ENCODE measurements around the gene SELENOO. TPM values are rescaled to one million over a fixed set of nuclear protein-coding genes. Genes with fewer than 3 reads are reported as not detected.

SELENOO gene
- total RNA-seq, 2 donors from 2014 or later, result 21.9 to 29.6 TPM

- no peak for ATAC-seq
- intact Hi-C loops (cut with DNase I, micrococcal nuclease), result no loop called here
Observed at GRCh38 chr22:50246242-50247175, 45.7 kb downstream of the SELENOO start.

GRCh38 chr22:50247748-50248147 lies 46.9 kb downstream of the SELENOO start:
- DNase-seq, result peak; percentile 67 to 84
- peak; percentile 11 for ATAC-seq
- intact Hi-C loops (cut with DNase I, micrococcal nuclease), result no loop called here

More at GRCh38 chr22:50246242-50247175, 45.7 kb downstream of the SELENOO start:
- no peak for DNase-seq

- ATAC-seq (no peak), DNase-seq (no peak)
- intact Hi-C loops (cut with DNase I, micrococcal nuclease), result no loop called here
Observed at GRCh38 chr22:50248196-50249081, 47.6 kb downstream of the SELENOO start.

- intact Hi-C loops (cut with DNase I, micrococcal nuclease), result loop anchor here in 1 of 2 donors (5.0 kb wide), 1 partner anchor 93 kb away; the partner anchor contains the start of gene PPP6R2
- ATAC-seq, result no peak
- no peak for DNase-seq
Observed at GRCh38 chr22:50249341-50250248, 48.8 kb downstream of the SELENOO start.

- ATAC-seq, result no peak
- intact Hi-C loops (cut with DNase I, micrococcal nuclease), result loop anchor here in 1 of 2 donors (5.0 kb wide), 1 partner anchor 92 kb away; the partner anchor contains the start of gene PPP6R2
Observed at GRCh38 chr22:50250249-50250554, 49.4 kb downstream of the SELENOO start.

GRCh38 chr22:50250555-50251476 lies 50.0 kb downstream of the SELENOO start, which contains the start of gene HDAC10:
HDAC10 (minus strand) TSS chr22:50251265; CDS start chr22:50251032, 233 bp downstream.
- peak; percentile 85 for ATAC-seq
- peak; percentile 84 to 91 for DNase-seq
- intact Hi-C loops (cut with DNase I, micrococcal nuclease), result loop anchor here in 1 of 2 donors (5.0 kb wide), 1 partner anchor 91 kb away; the partner anchor contains the start of gene PPP6R2

More at GRCh38 chr22:50250249-50250554, 49.4 kb downstream of the SELENOO start:
- DNase-seq, result no peak

- DNase-seq (no peak), ATAC-seq (peak; percentile 10)
- intact Hi-C loops (cut with DNase I, micrococcal nuclease), result loop anchor here in 1 of 2 donors (5.0 kb wide), 1 partner anchor 91 kb away; the partner anchor contains the start of gene PPP6R2
Observed at GRCh38 chr22:50251477-50252081, 50.8 kb downstream of the SELENOO start.

GRCh38 chr22:50252082-50253045 lies 51.6 kb downstream of the SELENOO start:
- ATAC-seq, result peak; percentile 65
- peak; percentile 78 to 86 for DNase-seq
- intact Hi-C loops (cut with DNase I, micrococcal nuclease), result loop anchor here in 1 of 2 donors (5.0 kb wide), 1 partner anchor 90 kb away; the partner anchor contains the start of gene PPP6R2

- ATAC-seq (no peak), DNase-seq (no peak)
- intact Hi-C loops (cut with DNase I, micrococcal nuclease), result loop anchor here in 1 of 2 donors (5.0 kb wide), 1 partner anchor 89 kb away; the partner anchor contains the start of gene PPP6R2
Observed at GRCh38 chr22:50253046-50253915, 52.5 kb downstream of the SELENOO start.

GRCh38 chr22:50253941-50254340 lies 53.1 kb downstream of the SELENOO start:
- ATAC-seq (no peak), DNase-seq (no peak)
- intact Hi-C loops (cut with DNase I, micrococcal nuclease), result loop anchor here in 1 of 2 donors (5.0 kb wide), 1 partner anchor 88 kb away; the partner anchor contains the start of gene PPP6R2

- ATAC-seq (no peak), DNase-seq (no peak)
- intact Hi-C loops (cut with DNase I, micrococcal nuclease), result no loop called here
Observed at GRCh38 chr22:50255099-50255498, 54.3 kb downstream of the SELENOO start.

- ATAC-seq (no peak), DNase-seq (no peak)
- intact Hi-C loops (cut with DNase I, micrococcal nuclease), result no loop called here
Observed at GRCh38 chr22:50255607-50256006, 54.8 kb downstream of the SELENOO start.

GRCh38 chr22:50256258-50256862 lies 55.5 kb downstream of the SELENOO start:
- DNase-seq, result no peak
- ATAC-seq, result no peak
- intact Hi-C loops (cut with DNase I, micrococcal nuclease), result no loop called here

- no peak for ATAC-seq
- intact Hi-C loops (cut with DNase I, micrococcal nuclease), result no loop called here
- DNase-seq, result no peak
Observed at GRCh38 chr22:50257041-50257440, 56.2 kb downstream of the SELENOO start.
